Measurements from ENCODE around the gene SETDB2.

DNA sequence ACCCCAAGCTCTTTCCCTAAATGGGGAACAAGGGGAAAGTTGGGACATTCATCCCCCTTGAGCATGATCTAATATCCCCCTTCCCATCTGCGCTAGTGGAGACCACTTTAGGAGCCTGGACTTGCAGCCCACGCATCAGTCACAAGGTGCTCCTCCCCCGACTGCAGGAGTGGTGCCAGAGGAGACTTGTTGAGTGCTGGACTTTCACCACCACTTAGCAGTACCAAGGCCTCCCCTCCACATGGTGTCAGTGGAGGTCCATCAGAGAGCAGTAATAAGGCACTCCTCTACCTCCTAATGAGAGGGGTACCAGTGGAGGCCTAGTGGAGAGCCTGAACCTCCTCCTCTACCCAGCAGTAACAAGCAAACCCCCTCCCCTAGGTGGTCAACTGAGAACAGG, 22.7 kb upstream of the SETDB2 start:
- TF ChIP-seq EZH2phosphoT487 (IDR thresholded peaks at IDR 0.05; ENCODE audit: insufficient read depth, low read depth) = no peak
- TF ChIP-seq EZH2 (IDR thresholded peaks at IDR 0.05; ENCODE audit: insufficient read depth, poor library complexity, severe bottlenecking) = no peak
